ENCODE measurements around the gene SLC25A21. TPM values are rescaled to one million over a fixed set of nuclear protein-coding genes. Genes with fewer than 3 reads are reported as not detected.

The SLC25A21 gene
- total and polyA plus RNA-seq, 2 of the 13 experiments (the other 11 are each of a cell fraction or from before 2014, with no cell fraction given) = 1.9 to 2.9 TPM

- TF ChIP-seq ZBTB43 (CRISPR knock-in tag; conservative IDR thresholded peaks at IDR 0.05) (no peak), SKI (IDR thresholded peaks at IDR 0.05; ENCODE audit: partially characterized antibody) (no peak), ZNF597 (CRISPR knock-in tag; IDR thresholded peaks at IDR 0.05) (no peak), SAP130 (CRISPR knock-in tag; IDR thresholded peaks at IDR 0.05; ENCODE audit: low read depth) (no peak), ZNF513 (CRISPR knock-in tag; conservative IDR thresholded peaks at IDR 0.05) (no peak), ZBTB25 (CRISPR knock-in tag; IDR thresholded peaks at IDR 0.05) (no peak)
Measured at GRCh38 chr14:37115406-37115805, 57.0 kb downstream of the SLC25A21 start (continued).

GRCh38 chr14:37114559-37114958, 57.8 kb downstream of the SLC25A21 start:
- H3K4me1 ChIP-seq (ENCODE audit: insufficient read depth, low read length) = no peaks in the 10 kb centered on the region
- FAIRE-seq (no peak), DNase-seq (ENCODE audit: low spot score) (no peak), ATAC-seq (no peak)
- H3K27me3 ChIP-seq (ENCODE audit: control insufficient read depth in 1 of 2, insufficient read depth in 2 of 2, low read length in 2 of 2) = no peaks in the 10 kb centered on the region
- 2% methylated on average over 3 of the region's 3 CpGs for WGBS (ENCODE audit: low lambda C conversion rate)
- in situ Hi-C loops (cut with HindIII; ENCODE audit: extremely low pct_ligation_motif_present, low pct_unique_long_range_greater_than_20kb) (no loop called here), intact Hi-C loops (cut with micrococcal nuclease; ENCODE audit: unreplicated experiment) (no loop called here)
- H3K79me2 ChIP-seq (ENCODE audit: insufficient read depth, low read length) = no peaks in the 10 kb centered on the region
- ChIA-PET POLR2A (no interaction called here), CTCF (ENCODE audit: low intra/inter-chr PET ratio, low total read pairs) (no interaction called here)
- no peaks in the 10 kb centered on the region for H3K36me3 ChIP-seq (replicated peaks in 1 of 2; ENCODE audit: control insufficient read depth in 1 of 2, insufficient read depth in 2 of 2, low read length in 2 of 2)
- no TSS peak for BruUV-seq (replicated peaks)
- H3K4me2 ChIP-seq (ENCODE audit: low read depth, low read length) = no peak overlapping the region
- H4K20me1 ChIP-seq (ENCODE audit: insufficient read depth, low read length) = no peaks in the 10 kb centered on the region
- H3K9ac ChIP-seq (ENCODE audit: insufficient read depth, low read depth, low read length) = no peak overlapping the region
- no peak overlapping the region for H2AFZ ChIP-seq (ENCODE audit: low read length)
- H3K4me3 ChIP-seq (replicated peaks in 1 of 3; ENCODE audit: insufficient read depth in 1 of 3, low read depth in 2 of 3, low read length in 3 of 3) = no peak overlapping the region
- no peak overlapping the region for H3K27ac ChIP-seq (ENCODE audit: extremely low read length, insufficient read depth, low read length)
- H3K9me3 ChIP-seq (ENCODE audit: low read length) = peaks cover 10% of the 10 kb centered on the region
- TF ChIP-seq ZNF12 (CRISPR knock-in tag; IDR thresholded peaks at IDR 0.05) = no peak
- TF ChIP-seq SP1 (IDR thresholded peaks at IDR 0.05) = no peak
- no peak for TF ChIP-seq SP1 (CRISPR knock-in tag; IDR thresholded peaks at IDR 0.05)
- TF ChIP-seq GLI4 (CRISPR knock-in tag; IDR thresholded peaks at IDR 0.05; ENCODE audit: borderline replicate concordance) = no peak
- no peak for TF ChIP-seq ZSCAN9 (CRISPR knock-in tag; IDR thresholded peaks at IDR 0.05; ENCODE audit: borderline replicate concordance)
- TF ChIP-seq HMGXB3 (CRISPR knock-in tag; IDR thresholded peaks at IDR 0.05; ENCODE audit: borderline replicate concordance) = no peak
- TF ChIP-seq ZNF335 (CRISPR knock-in tag; IDR thresholded peaks at IDR 0.05) = no peak
- TF ChIP-seq CBX2 (IDR thresholded peaks at IDR 0.05; ENCODE audit: low read depth, low read length) = no peak
- TF ChIP-seq CBX2 (CRISPR knock-in tag; IDR thresholded peaks at IDR 0.05; ENCODE audit: low read depth) = no peak
- no peak for TF ChIP-seq ZNF749 (CRISPR knock-in tag; IDR thresholded peaks at IDR 0.05; ENCODE audit: borderline replicate concordance)
